ENCODE results near the gene CCSER1. TPM values are rescaled to one million over a fixed set of nuclear protein-coding genes. Genes with fewer than 3 reads are reported as not detected.
"Not testable (repeated sequence)": the region's sequence is repeated elsewhere in the genome, so short reads cannot be mapped to it uniquely, and the experiment has no call there.

CCSER1 gene
- total RNA-seq, 1 donor from 2014 or later, result 18.1 TPM

DNA sequence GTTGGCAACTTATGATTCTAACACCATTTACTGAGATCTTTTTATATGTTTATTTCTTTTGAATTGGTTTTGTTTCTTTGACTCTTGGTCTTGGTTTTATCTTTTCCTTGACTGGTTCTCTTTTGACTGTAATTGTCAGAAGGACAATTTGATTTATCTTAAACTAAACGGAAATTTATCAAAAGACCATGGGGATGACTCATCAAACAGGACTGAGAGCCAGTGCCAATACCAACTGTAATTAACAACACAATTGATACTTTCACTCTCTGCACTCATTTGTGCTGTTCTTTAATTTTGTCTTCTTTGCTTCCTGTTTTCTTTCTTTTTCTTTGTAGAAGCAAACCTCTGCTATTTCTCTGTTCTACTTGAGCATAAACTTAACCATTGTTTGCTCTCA, 776.8 kb downstream of the CCSER1 start:
- Mint-ChIP-seq H3K27ac (no peak overlapping the region), H3K9me3 (peaks cover 6% of the 10 kb centered on the region)

GRCh38 chr4:90906239-90906638, 779.0 kb downstream of the CCSER1 start:
- no peak for DNase-seq (ENCODE audit: extremely low spot score, unreplicated experiment)
- H3K27me3 Mint-ChIP-seq, result no peaks in the 10 kb centered on the region
- H3K4me3 Mint-ChIP-seq, result no peak overlapping the region
- no peaks in the 10 kb centered on the region for H3K36me3 Mint-ChIP-seq
- no peaks in the 10 kb centered on the region for H3K4me1 Mint-ChIP-seq (ENCODE audit: unreplicated experiment)
- TF ChIP-seq, protein P1, sequence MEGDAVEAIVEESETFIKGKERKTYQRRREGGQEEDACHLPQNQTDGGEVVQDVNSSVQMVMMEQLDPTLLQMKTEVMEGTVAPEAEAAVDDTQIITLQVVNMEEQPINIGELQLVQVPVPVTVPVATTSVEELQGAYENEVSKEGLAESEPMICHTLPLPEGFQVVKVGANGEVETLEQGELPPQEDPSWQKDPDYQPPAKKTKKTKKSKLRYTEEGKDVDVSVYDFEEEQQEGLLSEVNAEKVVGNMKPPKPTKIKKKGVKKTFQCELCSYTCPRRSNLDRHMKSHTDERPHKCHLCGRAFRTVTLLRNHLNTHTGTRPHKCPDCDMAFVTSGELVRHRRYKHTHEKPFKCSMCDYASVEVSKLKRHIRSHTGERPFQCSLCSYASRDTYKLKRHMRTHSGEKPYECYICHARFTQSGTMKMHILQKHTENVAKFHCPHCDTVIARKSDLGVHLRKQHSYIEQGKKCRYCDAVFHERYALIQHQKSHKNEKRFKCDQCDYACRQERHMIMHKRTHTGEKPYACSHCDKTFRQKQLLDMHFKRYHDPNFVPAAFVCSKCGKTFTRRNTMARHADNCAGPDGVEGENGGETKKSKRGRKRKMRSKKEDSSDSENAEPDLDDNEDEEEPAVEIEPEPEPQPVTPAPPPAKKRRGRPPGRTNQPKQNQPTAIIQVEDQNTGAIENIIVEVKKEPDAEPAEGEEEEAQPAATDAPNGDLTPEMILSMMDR (conservative IDR thresholded peaks at IDR 0.05), result no peak
- H3K27ac Mint-ChIP-seq, result no peak overlapping the region
- H3K9me3 Mint-ChIP-seq, result no peaks in the 10 kb centered on the region

More for the DNA sequence above, 776.8 kb downstream of the CCSER1 start:
- no peak for DNase-seq (ENCODE audit: extremely low spot score, unreplicated experiment)
- no peak overlapping the region for H3K4me3 Mint-ChIP-seq
- H3K4me1 Mint-ChIP-seq (ENCODE audit: unreplicated experiment), result no peaks in the 10 kb centered on the region
- H3K36me3 Mint-ChIP-seq, result no peaks in the 10 kb centered on the region
- H3K27me3 Mint-ChIP-seq, result no peaks in the 10 kb centered on the region
- TF ChIP-seq, protein P1 (conservative IDR thresholded peaks at IDR 0.05), result no peak

- H3K27me3 Mint-ChIP-seq; DNase-seq (ENCODE audit: extremely low spot score, unreplicated experiment); H3K4me3 Mint-ChIP-seq; H3K36me3 Mint-ChIP-seq; H3K9me3 Mint-ChIP-seq; H3K4me1 Mint-ChIP-seq (ENCODE audit: unreplicated experiment); H3K27ac Mint-ChIP-seq: not testable (repeated sequence)
Observed at GRCh38 chr4:90911724-90912434, 784.7 kb downstream of the CCSER1 start.

- no peaks in the 10 kb centered on the region for H3K9me3 Mint-ChIP-seq
- no peaks in the 10 kb centered on the region for H3K27me3 Mint-ChIP-seq
- no peak for DNase-seq (ENCODE audit: extremely low spot score, unreplicated experiment)
- TF ChIP-seq, protein P1 (conservative IDR thresholded peaks at IDR 0.05), result no peak
- no peaks in the 10 kb centered on the region for H3K36me3 Mint-ChIP-seq
- no peak overlapping the region for H3K27ac Mint-ChIP-seq
- no peaks in the 10 kb centered on the region for H3K4me1 Mint-ChIP-seq (ENCODE audit: unreplicated experiment)
- no peak overlapping the region for H3K4me3 Mint-ChIP-seq
Observed at GRCh38 chr4:90922174-90922573, 795.0 kb downstream of the CCSER1 start.

DNA sequence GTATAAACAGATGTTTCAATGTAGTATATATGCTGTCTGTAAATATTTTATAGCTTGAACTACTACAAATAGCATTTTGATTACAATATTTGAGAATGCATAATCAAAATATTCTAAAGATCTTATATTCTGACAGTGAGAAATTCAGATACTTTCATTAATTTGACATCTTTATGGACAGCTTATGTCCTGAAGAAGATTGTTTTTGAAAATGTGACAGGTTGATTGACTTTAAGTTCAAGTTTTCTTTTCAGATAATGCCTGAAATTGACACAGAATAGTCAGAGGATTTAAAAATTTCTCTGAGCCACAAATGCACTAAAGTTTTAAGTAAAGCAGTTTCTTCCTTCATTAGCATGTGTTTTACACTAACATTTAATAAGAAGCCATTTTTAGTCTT, 799.8 kb downstream of the CCSER1 start:
- Mint-ChIP-seq H3K4me3 (no peak overlapping the region), H3K4me1 (ENCODE audit: unreplicated experiment) (no peaks in the 10 kb centered on the region), H3K27me3 (no peaks in the 10 kb centered on the region), H3K27ac (no peak overlapping the region), H3K36me3 (no peaks in the 10 kb centered on the region), H3K9me3 (no peaks in the 10 kb centered on the region)
- TF ChIP-seq, protein P1 (conservative IDR thresholded peaks at IDR 0.05), result no peak
- no peak for DNase-seq (ENCODE audit: extremely low spot score, unreplicated experiment)

- Mint-ChIP-seq H3K9me3 (peaks cover 4% of the 10 kb centered on the region), H3K4me3 (no peak overlapping the region), H3K27me3 (no peaks in the 10 kb centered on the region), H3K36me3 (no peaks in the 10 kb centered on the region), H3K4me1 (ENCODE audit: unreplicated experiment) (peaks cover 5% of the 10 kb centered on the region), H3K27ac (no peak overlapping the region)
- TF ChIP-seq, protein P1 (conservative IDR thresholded peaks at IDR 0.05), result no peak
- no peak for DNase-seq (ENCODE audit: extremely low spot score, unreplicated experiment)
Observed at GRCh38 chr4:90943311-90943710, 816.1 kb downstream of the CCSER1 start.
